Left cardiac atrium (tissue), 4 donors: ENCODE results near the gene GPC6. TPM values are rescaled to one million over a fixed set of nuclear protein-coding genes. Genes with fewer than 3 reads are reported as not detected.

Experiments used
- ATAC-seq, 2 donors: fragments of 200-7000 bp; cut with Tn5 transposase; one replicate each; pipeline ENCODE4 v1.9.1; 2020; ENCODE audit warnings: mild to moderate bottlenecking in 2 of 2, moderate library complexity in 2 of 2
- DNase-seq: peaks from one replicate; pipeline ENCODE4 v3.0.0-alpha.2; 2020
- intact Hi-C, 2 donors: fragments of 100-400 bp; cut with DNase I; formaldehyde crosslinking; loops; one replicate each; pipeline versions ENCODE4 v1.14.1 to v1.15.1; 2022 to 2023
- total RNA-seq, 2 donors: library from RNA; stranded (reverse); fragmentation: NEBNext Ultra II Directional; extraction: Animal tissue kit (Norgen Biotek cat#: 25700); gene quantifications; one replicate each; pipeline ENCODE4 v1.2.1, GENCODE V29; 2021
- donor health status: DM: no; HTN: yes; CAD: no.
- donor health status: DM: no; HTN: yes; CAD: no; lungs with severe emphysema.
- donor health status: DM: yes; HTN: yes; CAD: no.
- donor health status: Dilated cardiomyopathy.

GPC6 gene
- total RNA-seq, 2 donors from 2014 or later: 2.8 to 5.4 TPM

GRCh38 chr13:94369972-94370436, 1143.4 kb downstream of the GPC6 start:
- ATAC-seq (peak; percentile 87 to 88), DNase-seq (peak; percentile 22)

GRCh38 chr13:94371855-94372254, 1145.2 kb downstream of the GPC6 start:
- DNase-seq (no peak), ATAC-seq (no peak)
- intact Hi-C loops: no loop called here

More at GRCh38 chr13:94369972-94370436, 1143.4 kb downstream of the GPC6 start:
- intact Hi-C loops: loop anchor here in 1 of 2 donors (10.0 kb wide), 1 partner anchor 705 kb away; no protein-coding TSS in a partner anchor

GRCh38 chr13:94382517-94382916, 1155.9 kb downstream of the GPC6 start:
- ATAC-seq (no peak), DNase-seq (no peak)
- intact Hi-C loops: no loop called here

GRCh38 chr13:94382960-94383359, 1156.4 kb downstream of the GPC6 start:
- ATAC-seq (peak; percentile 26 to 82), DNase-seq (no peak)
- intact Hi-C loops: no loop called here

GRCh38 chr13:94384231-94384905, 1157.8 kb downstream of the GPC6 start:
- ATAC-seq: no peak
- intact Hi-C loops: no loop called here

GRCh38 chr13:94387047-94387446, 1160.4 kb downstream of the GPC6 start:
- DNase-seq (no peak), ATAC-seq (no peak)
- intact Hi-C loops: no loop called here

More at GRCh38 chr13:94384231-94384905, 1157.8 kb downstream of the GPC6 start:
- DNase-seq: no peak

GRCh38 chr13:94389604-94390351, 1163.2 kb downstream of the GPC6 start:
- ATAC-seq (no peak), DNase-seq (no peak)

GRCh38 chr13:94390881-94391280, 1164.3 kb downstream of the GPC6 start:
- ATAC-seq: peak in 1 of 2 donors; percentile 53
- DNase-seq: no peak
- intact Hi-C loops: no loop called here

More at GRCh38 chr13:94389604-94390351, 1163.2 kb downstream of the GPC6 start:
- intact Hi-C loops: no loop called here

GRCh38 chr13:94394723-94395122, 1168.1 kb downstream of the GPC6 start:
- DNase-seq (no peak), ATAC-seq (no peak)
- intact Hi-C loops: no loop called here

GRCh38 chr13:94395860-94396259, 1169.3 kb downstream of the GPC6 start:
- ATAC-seq (peak in 1 of 2 donors; percentile 12), DNase-seq (no peak)
- intact Hi-C loops: no loop called here

GRCh38 chr13:94399812-94400211, 1173.2 kb downstream of the GPC6 start:
- no peak for DNase-seq
- no peak for ATAC-seq
- intact Hi-C loops: no loop called here

- intact Hi-C loops: no loop called here
- no peak for DNase-seq
- ATAC-seq: no peak
Observed at GRCh38 chr13:94400874-94401273, 1174.3 kb downstream of the GPC6 start.

- intact Hi-C loops: no loop called here
- no peak for ATAC-seq
- DNase-seq: no peak
Observed at GRCh38 chr13:94408314-94409036, 1181.9 kb downstream of the GPC6 start.

- intact Hi-C loops: no loop called here
- ATAC-seq: no peak
- DNase-seq: no peak
Observed at GRCh38 chr13:94411747-94412146, 1185.1 kb downstream of the GPC6 start.

- ATAC-seq (no peak), DNase-seq (no peak)
- intact Hi-C loops: no loop called here
Observed at GRCh38 chr13:94412870-94413597, 1186.4 kb downstream of the GPC6 start.

- intact Hi-C loops: no loop called here
- no peak for ATAC-seq
- DNase-seq: no peak
Observed at GRCh38 chr13:94413598-94413944, 1187.0 kb downstream of the GPC6 start.

GRCh38 chr13:94414141-94414540, 1187.5 kb downstream of the GPC6 start:
- DNase-seq (no peak), ATAC-seq (no peak)
- intact Hi-C loops: no loop called here

- ATAC-seq (no peak), DNase-seq (no peak)
- intact Hi-C loops: no loop called here
Observed at GRCh38 chr13:94414708-94415107, 1188.1 kb downstream of the GPC6 start.

- intact Hi-C loops: no loop called here
- ATAC-seq (no peak), DNase-seq (no peak)
Observed at GRCh38 chr13:94415500-94416237, 1189.1 kb downstream of the GPC6 start.
